ENCODE results near the gene CTSW.

DNA sequence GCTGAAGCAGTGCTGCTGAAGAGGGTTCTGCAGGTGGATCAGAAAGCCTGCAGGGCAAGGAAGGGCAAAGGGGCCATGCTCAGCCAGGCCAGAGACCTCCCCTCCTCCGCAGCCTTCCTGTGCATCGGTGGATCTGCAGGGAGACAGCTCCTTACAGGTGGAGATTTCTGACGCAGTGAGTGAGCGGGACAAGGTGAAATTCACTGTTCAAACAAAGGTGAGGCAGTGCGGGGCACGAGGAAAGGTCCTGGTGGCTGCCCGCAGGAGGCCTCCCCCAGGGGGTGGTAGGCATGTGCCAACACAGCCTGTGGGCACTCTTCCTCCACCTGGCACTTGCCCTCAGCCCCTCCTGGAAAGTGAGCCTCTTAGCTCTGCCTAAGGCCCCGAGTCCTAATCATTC is 30.3 kb upstream of the CTSW start:
- TF ChIP-seq, protein P1, sequence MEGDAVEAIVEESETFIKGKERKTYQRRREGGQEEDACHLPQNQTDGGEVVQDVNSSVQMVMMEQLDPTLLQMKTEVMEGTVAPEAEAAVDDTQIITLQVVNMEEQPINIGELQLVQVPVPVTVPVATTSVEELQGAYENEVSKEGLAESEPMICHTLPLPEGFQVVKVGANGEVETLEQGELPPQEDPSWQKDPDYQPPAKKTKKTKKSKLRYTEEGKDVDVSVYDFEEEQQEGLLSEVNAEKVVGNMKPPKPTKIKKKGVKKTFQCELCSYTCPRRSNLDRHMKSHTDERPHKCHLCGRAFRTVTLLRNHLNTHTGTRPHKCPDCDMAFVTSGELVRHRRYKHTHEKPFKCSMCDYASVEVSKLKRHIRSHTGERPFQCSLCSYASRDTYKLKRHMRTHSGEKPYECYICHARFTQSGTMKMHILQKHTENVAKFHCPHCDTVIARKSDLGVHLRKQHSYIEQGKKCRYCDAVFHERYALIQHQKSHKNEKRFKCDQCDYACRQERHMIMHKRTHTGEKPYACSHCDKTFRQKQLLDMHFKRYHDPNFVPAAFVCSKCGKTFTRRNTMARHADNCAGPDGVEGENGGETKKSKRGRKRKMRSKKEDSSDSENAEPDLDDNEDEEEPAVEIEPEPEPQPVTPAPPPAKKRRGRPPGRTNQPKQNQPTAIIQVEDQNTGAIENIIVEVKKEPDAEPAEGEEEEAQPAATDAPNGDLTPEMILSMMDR (conservative IDR thresholded peaks at IDR 0.05; ENCODE audit: low read length) = no peak
- TF ChIP-seq EZH2phosphoT487 (IDR thresholded peaks at IDR 0.05; ENCODE audit: borderline replicate concordance, low read depth, low read length) = no peak
